GM18502 (cell line): ENCODE data around the gene PPP1R37.

Experiments
- ATAC-seq: cut with Tn5 transposase; IDR thresholded peaks from one replicate; pipeline ENCODE4 v1.9.1; 2021; ENCODE audit warnings: mild to moderate bottlenecking; ENCODE audit not compliant: unreplicated experiment, poor library complexity

PPP1R37 gene, protein sequence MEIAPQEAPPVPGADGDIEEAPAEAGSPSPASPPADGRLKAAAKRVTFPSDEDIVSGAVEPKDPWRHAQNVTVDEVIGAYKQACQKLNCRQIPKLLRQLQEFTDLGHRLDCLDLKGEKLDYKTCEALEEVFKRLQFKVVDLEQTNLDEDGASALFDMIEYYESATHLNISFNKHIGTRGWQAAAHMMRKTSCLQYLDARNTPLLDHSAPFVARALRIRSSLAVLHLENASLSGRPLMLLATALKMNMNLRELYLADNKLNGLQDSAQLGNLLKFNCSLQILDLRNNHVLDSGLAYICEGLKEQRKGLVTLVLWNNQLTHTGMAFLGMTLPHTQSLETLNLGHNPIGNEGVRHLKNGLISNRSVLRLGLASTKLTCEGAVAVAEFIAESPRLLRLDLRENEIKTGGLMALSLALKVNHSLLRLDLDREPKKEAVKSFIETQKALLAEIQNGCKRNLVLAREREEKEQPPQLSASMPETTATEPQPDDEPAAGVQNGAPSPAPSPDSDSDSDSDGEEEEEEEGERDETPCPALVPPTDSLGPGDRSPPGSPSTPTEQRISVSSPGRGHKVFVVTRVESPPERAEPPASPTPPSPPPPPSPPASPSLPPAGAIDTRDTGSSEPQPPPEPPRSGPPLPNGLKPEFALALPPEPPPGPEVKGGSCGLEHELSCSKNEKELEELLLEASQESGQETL

GRCh38 chr19:45092747-45093678 lies at the start of gene PPP1R37:
Gene PPP1R37, plus strand, starts transcription at chr19:45093179. Its CDS starts 147 bp downstream, at chr19:45093326.
- ATAC-seq: peak; percentile 57

- no peak for ATAC-seq
Observed at GRCh38 chr19:45045671-45046353, 47.2 kb upstream of the PPP1R37 start.

GRCh38 chr19:45046355-45046754 lies 46.6 kb upstream of the PPP1R37 start:
- no peak for ATAC-seq

- peak; percentile 72 for ATAC-seq
Observed at GRCh38 chr19:45047188-45047797, 45.7 kb upstream of the PPP1R37 start.

GRCh38 chr19:45049073-45049736 lies 43.8 kb upstream of the PPP1R37 start:
- no peak for ATAC-seq

DNA sequence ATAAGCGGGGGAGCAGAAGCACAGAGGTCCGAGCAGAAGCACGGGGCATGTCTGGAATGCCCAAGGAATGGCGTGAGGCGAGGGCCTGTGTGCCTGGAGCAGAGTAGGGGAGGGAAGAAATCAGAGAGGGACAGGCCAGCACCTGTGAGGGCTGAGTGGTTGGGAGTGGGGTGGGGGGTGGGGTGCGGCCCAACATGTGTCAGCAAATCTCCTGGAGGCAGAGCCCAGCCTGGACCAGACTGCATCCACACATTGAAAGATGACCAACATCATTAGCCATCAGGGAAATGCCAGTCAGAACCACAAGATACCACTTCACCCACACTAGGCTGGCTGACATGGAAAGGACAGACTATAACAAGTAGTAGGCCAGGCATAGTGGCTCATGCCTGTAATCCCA lies 42.9 kb upstream of the PPP1R37 start:
- no peak for ATAC-seq

GRCh38 chr19:45051929-45052579 lies 40.9 kb upstream of the PPP1R37 start:
- no peak for ATAC-seq

GRCh38 chr19:45056831-45057230 lies 36.1 kb upstream of the PPP1R37 start:
- no peak for ATAC-seq

GRCh38 chr19:45057444-45057843 lies 35.5 kb upstream of the PPP1R37 start:
- ATAC-seq: no peak

DNA sequence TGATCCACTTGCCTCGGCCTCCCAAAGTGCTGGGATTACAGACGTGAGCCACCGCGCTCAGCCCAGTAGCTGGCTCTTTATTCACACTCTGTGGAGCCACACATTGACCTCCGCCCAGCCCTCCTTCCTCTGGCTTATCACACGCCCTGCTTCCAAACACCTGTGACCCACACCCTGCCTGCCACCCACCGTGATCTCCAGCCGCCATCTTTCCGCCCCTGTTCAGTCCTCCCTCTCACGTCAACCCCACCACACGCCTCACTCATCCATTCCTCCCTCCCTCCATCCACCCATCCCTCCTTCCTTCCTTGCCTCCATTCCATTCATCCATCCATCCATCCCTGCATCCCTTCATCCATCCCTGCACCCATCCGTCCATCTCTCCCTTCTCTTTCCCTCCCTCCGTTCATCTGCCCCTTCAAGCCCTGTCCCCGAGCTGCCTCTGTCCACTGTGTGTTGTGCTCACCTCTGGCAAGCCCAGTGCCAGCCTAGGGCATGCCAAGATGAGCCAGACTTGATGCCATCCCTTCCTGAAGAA lies 34.3 kb upstream of the PPP1R37 start:
- ATAC-seq: no peak

GRCh38 chr19:45059258-45059965 lies 33.6 kb upstream of the PPP1R37 start:
- peak; percentile 56 for ATAC-seq

DNA sequence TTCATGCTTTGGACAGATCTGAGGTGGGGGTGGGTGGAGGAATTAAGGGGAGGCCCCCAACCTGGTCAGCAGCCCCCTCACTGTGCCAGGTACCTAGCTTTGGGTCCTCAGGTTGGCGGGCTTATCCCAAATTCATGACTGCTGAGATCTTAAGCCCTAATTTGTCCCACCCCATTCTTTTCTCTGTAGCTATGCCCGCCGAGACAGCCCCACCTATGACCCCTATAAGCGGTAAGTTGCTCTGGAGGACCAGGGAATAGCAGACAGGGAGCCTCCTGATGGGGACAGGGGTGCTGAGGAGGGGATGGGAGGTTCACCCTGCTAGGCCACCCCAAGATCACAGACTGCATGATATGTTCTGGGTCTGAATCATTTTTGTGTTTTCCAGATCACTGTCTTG lies 31.0 kb upstream of the PPP1R37 start:
- ATAC-seq: no peak

DNA sequence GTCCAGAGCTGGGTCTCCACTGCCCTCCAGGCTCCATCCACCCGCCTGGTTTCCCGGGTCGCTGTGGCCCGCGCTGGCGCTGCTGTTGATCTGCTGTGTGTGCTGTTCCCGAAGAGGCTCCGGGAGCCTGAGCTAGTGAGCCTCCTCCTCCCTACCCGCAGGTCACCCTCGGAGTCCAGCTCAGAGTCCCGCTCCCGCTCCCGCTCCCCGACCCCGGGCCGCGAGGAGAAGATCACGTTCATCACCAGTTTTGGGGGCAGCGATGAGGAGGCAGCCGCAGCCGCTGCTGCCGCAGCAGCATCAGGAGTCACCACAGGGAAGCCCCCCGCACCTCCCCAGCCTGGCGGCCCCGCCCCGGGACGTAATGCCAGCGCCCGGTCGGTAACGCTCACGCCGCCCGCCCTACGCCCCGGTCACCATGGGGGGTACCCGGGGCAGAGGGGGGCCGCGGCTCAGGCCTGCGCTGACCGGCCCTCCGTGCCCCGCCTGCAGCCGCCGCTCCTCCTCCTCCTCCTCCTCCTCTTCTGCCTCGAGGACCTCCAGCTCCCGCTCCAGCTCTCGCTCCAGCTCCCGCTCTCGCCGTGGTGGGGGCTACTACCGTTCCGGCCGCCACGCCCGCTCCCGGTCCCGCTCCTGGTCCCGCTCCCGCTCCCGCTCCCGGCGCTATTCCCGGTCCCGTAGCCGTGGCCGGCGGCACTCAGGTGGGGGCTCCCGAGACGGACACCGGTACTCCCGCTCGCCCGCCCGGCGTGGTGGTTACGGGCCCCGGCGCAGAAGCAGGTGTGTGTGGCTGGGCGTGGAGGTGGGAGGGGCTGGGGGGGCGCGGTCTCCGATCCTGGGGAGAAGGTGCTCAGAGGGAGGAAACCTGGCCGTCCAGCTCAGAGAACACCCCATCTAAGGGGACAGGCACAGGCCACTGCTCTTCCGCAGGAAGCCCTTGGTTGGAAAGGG lies 28.9 kb upstream of the PPP1R37 start:
- no peak for ATAC-seq

- ATAC-seq: no peak
Observed at GRCh38 chr19:45066921-45067661, 25.9 kb upstream of the PPP1R37 start.

- no peak for ATAC-seq
Observed at GRCh38 chr19:45068041-45068440, 24.9 kb upstream of the PPP1R37 start.

- no peak for ATAC-seq
Observed at GRCh38 chr19:45069056-45069455, 23.9 kb upstream of the PPP1R37 start.
